Activated CD8-positive, alpha-beta memory T cell treated with anti-CD3 and anti-CD28 coated beads, Interleukin-2, amount 50 U/mL, for 48 hours (primary cell): Measurements from ENCODE around the gene UNKL.

Experiments
- DNase-seq: peaks from one replicate; pipeline ENCODE4 v3.0.0-alpha.2; 2020

The UNKL gene

GRCh38 chr16:1349951-1350350 lies 64.6 kb downstream of the UNKL start:
- no peak for DNase-seq

GRCh38 chr16:1349351-1349750 lies 65.2 kb downstream of the UNKL start:
- DNase-seq: no peak

DNA sequence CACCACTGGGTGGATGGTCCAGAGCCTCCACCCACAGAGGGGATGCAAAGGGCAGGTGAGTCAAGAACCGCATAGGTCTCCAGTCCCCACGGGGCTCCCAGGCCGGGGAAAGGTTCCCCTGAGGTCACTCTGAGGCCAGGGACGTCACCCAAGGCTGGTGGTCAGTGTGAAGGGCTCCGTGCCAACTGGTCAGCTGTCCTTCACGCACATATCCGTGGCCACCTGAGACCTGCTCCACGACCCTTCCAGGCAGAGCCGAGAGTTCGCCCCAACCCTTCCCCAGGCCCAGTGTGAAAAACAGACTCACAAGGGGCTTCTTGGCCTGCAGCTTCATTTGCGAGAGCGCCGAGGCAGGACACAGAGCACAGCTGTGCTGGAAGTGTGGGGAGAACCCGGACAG lies 65.6 kb downstream of the UNKL start:
- no peak for DNase-seq

GRCh38 chr16:1348441-1348840 lies 66.1 kb downstream of the UNKL start:
- no peak for DNase-seq

DNA sequence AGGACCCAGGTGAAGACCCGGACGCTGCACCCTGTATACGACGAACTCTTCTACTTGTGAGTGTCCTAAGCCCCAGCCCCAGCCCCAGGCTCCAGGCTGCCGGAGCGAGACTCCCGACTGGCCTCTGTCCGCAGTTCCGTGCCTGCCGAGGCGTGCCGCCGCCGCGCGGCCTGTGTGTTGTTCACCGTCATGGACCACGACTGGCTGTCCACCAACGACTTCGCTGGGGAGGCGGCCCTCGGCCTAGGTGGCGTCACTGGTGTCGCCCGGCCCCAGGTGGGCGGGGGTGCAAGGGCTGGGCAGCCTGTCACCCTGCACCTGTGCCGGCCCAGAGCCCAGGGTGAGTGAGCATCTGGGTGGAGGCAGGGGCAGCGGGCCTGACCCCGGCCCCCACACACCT lies 66.5 kb downstream of the UNKL start:
- DNase-seq: no peak

DNA sequence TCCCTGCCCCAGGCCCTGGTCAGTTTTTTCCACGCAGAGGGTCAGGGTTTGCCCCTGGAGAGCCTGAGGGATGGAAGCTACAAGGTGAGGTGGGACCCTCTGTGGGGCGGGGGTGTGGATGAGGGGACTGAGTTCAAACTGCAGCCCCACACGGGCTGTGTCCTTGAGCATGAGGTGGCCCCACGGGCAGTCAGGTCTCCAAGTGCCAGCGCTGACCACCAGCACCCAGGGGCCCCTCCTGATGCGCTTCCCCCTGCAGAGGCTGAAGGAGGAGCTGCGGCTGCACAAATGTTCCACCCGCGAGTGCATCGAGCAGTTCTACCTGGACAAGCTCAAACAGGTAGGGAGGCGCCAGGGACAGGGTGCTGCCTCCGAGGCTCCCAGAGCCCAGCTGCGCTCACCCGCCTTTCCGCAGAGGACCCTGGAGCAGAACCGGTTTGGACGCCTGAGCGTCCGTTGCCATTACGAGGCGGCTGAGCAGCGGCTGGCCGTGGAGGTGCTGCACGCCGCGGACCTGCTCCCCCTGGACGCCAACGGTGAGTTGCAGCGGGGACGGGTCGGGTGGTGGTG lies 67.1 kb downstream of the UNKL start:
- no peak for DNase-seq

DNA sequence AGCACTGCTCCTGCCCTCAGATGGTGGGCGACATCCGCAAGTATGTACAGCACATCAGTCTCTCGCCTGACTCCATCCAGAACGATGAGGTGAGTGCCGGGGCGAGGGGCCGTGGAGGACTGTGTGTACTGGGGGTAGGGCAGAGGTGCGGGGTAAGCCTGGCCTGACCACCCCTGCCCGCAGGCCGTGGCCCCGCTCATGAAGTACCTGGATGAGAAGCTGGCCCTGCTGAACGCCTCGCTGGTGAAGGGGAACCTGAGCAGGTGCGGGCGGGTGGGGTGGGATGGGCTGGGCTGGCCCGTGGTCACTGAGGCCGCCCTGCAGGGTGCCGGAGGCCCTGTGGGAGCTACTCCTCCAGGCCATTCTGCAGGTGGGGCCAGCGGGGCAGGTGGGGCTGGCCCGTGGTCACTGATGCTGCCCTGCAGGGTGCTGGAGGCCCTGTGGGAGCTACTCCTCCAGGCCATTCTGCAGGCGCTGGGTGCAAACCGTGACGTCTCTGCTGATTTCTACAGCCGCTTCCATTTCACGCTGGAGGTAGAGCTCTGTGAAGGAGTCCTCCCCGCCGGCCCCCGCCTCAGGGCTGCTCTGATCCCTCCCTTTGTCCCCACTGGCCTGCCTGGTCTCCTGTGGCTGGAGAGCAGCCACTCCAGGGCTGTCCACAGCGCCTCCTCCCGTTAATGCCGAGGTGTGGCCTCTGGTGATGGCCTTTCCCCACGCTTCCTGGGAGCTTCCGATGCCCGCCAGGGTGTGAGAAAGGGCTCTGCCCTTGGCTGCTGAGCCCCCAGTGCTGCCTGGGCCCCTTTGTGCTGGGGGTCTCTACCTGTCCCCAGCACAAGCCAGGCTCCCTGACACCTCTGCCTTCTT lies 67.8 kb downstream of the UNKL start:
- DNase-seq: no peak

GRCh38 chr16:1345651-1346421 lies 68.7 kb downstream of the UNKL start:
- DNase-seq: no peak

GRCh38 chr16:1345087-1345486 lies 69.4 kb downstream of the UNKL start:
- DNase-seq: no peak

DNA sequence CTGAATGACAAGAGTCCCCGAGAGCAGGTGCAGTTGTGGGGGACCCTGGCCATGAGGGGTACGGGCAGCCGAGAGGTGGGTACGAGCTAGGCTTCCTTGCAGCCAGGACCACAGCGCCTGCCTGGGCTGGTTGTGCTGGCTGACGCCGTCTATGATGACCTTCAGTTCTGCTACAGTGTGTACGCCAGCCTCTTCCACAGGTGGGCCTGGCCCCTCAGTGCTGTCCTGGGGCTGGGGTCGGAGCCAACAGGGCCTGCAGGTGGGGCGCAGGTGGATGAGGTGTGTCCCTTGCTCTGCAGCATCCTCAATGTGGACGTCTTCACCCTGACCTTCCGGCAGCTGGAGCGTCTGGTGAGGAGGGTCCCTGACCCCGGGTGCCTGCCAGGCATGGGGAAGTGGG lies 70.0 kb downstream of the UNKL start:
- no peak for DNase-seq

GRCh38 chr16:1343428-1344242 lies 70.9 kb downstream of the UNKL start:
- no peak for DNase-seq

DNA sequence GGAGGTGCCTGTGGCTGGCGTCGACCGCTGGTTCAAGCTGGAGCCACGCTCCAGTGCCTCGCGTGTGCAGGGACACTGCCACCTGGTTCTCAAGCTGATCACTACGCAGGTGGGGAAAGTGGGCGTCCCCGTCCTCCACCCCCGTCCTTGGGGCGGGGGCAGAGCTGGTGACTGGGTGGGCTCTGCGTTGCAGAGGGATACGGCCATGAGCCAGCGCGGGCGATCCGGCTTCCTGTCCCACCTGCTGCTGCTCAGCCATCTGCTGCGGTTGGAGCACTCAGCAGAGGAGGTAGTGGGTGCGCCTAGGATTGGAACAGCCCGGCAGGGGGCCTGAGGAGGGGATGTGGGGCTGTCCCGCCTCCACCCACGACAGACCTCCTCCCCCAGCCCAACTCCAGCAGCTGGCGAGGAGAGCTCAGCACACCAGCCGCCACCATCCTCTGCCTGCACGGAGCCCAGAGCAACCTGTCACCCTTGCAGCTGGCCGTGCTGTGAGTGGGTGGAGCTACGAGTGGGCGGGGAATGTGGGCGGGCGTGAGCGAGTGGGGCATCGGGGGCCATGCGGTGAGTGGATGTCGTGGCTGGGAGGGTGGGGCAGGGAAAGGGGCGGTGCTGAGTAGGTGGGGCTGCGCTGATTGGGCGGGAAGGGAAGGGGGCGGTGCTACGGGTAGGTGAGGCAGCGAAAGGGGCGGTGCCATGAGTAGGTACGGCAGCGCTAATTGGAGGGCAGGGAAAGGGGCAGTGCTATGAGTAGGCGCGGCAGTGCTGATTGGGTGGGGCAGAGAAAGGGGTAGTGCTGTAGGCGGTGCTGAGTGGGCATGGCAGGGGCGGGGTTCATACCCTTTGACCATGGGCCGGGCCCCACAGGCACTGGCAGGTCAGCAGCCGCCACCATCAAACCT lies 71.7 kb downstream of the UNKL start:
- DNase-seq: peak; percentile 94

DNA sequence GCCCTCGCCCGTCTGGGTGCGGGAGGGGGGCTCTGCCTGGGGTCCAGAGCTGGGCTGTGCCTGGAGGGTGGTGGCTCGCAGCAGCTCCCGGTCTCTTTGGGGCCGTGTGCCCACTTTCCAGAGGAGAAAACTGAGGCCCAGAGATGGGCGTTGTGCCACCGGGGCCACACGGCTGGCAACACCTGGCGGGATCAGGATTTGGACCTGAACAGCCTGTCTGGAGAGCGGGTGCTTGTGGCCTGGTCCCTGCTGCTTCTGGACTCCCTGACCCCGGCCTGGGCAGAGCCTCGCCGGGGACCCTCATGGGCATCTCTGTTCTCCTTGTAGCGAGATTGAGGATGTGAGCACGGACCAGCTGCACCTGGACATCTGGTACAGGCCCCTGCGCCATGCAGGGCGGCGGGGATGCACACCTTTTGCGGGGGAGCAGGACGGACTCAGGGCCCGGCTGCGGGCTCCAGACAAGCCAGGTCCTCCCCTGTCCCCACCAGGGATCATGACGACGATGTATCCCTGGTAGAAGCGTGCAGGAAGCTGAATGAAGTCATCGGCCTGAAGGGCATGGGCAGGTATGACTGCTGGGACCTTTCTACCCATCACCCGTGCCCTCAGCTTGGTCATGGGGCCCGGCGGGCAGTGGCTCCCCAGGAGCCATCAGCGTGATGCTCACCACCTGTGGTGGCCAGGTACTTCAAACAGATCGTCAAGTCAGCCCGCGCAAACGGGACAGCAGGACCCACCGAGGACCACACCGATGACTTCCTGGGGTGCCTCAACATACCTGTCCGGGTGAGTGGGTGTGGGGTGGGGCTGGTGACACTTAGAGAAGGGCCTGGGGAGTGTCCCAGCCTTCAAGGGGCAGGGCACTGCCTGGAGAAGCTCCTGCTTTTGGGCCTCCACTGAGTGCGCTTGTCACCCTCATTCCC lies 72.7 kb downstream of the UNKL start:
- no peak for DNase-seq

DNA sequence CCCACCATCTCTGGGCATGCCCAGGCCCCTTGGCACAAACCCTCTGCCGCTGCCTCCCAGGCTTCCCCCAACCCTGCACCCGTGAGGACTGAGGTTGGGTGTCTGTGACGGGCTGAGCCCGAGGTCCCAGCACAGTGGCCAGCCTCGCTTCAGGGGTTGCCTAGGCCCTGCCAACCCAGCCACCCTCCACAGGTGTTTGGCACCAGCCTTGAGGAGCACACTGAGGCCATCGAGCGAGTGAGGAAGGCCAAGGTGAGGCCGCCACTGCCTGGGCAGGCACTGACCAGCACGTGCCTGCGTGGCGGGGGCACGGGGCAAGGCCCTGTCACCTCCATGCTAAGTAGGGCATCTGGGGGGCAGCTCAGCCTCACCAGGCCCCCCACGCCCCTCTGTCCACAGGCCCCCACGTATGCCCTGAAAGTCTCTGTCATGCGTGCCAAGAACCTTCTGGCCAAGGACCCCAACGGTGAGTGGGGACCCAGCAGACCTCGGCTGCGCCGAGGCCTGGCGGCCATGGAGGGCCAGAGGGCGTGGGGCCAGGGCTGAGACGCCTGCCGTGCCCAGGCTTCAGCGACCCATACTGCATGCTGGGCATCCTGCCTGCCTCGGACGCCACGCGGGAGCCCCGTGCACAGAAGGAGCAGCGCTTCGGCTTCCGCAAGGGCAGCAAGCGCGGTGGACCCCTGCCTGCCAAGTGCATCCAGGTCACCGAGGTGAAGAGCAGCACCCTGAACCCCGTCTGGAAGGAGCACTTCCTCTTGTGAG lies 73.6 kb downstream of the UNKL start:
- DNase-seq: no peak

- no peak for DNase-seq
Measured at GRCh38 chr16:1338855-1339675, 75.4 kb downstream of the UNKL start.

DNA sequence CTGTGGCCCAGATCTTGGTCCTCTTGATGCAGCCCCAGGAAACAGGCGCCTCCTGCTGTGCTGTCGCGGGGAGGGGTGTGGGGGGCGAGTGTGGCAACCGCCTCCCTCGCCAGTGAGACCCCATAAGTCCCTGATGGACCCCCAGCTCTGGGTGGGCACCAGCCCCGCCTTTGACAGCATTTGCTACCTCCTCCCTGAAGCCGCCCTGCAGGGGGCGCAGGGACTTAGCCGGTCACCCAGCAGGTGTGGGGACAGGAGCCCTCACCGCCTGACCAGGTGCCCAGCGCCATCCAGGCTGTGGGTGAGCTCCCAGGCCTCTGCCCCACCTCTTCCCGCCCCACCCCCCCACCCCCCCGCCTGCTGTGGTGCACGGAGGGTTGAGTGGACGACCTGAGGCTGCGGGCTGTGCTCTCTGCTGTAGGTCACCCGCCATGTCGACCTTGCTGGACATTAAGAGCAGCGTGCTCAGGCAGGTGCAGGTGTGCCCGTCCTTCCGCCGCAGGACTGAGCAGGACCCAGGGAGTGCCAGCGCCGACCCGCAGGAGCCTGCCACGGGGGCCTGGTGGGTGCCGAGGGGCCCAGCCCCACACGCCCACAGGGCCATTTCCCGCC lies 76.3 kb downstream of the UNKL start:
- no peak for DNase-seq

GRCh38 chr16:1337486-1337885 lies 77.0 kb downstream of the UNKL start:
- no peak for DNase-seq

- DNase-seq: no peak
Measured at GRCh38 chr16:1336619-1337018, 77.9 kb downstream of the UNKL start.

GRCh38 chr16:1335996-1336395 lies 78.5 kb downstream of the UNKL start:
- no peak for DNase-seq
